OCI-LY3 (cell line): ENCODE results near the gene SPSB4.

Experiments used
- H2AFZ ChIP-seq: fragments of 200-600, 300-600 bp; shearing (Covaris generic); 2 replicates; pipeline ENCODE4 v1.6.0; 2014; ENCODE audit warnings: antibody characterized with exemption, low read depth, low read length
- H3K27ac ChIP-seq: fragments of 200-600, 300-600 bp; sonication (generic); 2 replicates; pipeline ENCODE4 v1.5.1; 2014; ENCODE audit warnings: mild to moderate bottlenecking, low read length, moderate library complexity, mixed read lengths
- H3K27me3 ChIP-seq: fragments of 200-600, 300-600 bp; sonication (generic); 2 replicates; pipeline ENCODE4 v1.6.1; 2014; ENCODE audit warnings: low read depth, low read length, mixed read lengths
- H3K36me3 ChIP-seq: fragments of 200-600, 300-600 bp; sonication (generic); replicated peaks from 2 replicates; pipeline ENCODE3; 2014; ENCODE audit warnings: low read depth, low read length, mixed read lengths
- H3K4me1 ChIP-seq: fragments of 300-600, 200-600 bp; sonication (generic); 2 replicates; pipeline ENCODE4 v1.6.1; 2014; ENCODE audit warnings: low read length, mixed read lengths
- H3K4me2 ChIP-seq: fragments of 200-600, 300-600 bp; sonication (generic); 2 replicates; pipeline ENCODE4 v1.6.1; 2014; ENCODE audit warnings: low read length, mixed read lengths
- H3K4me3 ChIP-seq: fragments of 300-600, 200-600 bp; sonication (generic); 2 replicates; pipeline ENCODE4 v1.5.1; 2014; ENCODE audit warnings: antibody characterized with exemption, mild to moderate bottlenecking, low read length, moderate library complexity
- H3K79me2 ChIP-seq: fragments of 300-600, 200-600 bp; shearing (Covaris generic); 2 replicates; pipeline ENCODE4 v1.6.1; 2014; ENCODE audit warnings: mild to moderate bottlenecking, low read length, mixed read lengths
- H3K9ac ChIP-seq: fragments of 300-600, 200-600 bp; shearing (Covaris generic); 2 replicates; pipeline ENCODE4 v1.6.0; 2014; ENCODE audit warnings: mild to moderate bottlenecking, low read length, moderate library complexity
- H3K9me3 ChIP-seq: fragments of 200-600, 300-600 bp; shearing (Covaris generic); 2 replicates; pipeline ENCODE4 v1.6.1; 2014; ENCODE audit warnings: low read length, mixed read lengths; ENCODE audit not compliant: insufficient read depth
- H4K20me1 ChIP-seq: fragments of 200-600, 300-600 bp; sonication (generic); 2 replicates; pipeline ENCODE4 v1.6.1; 2016; ENCODE audit warnings: low read length, mixed read lengths; ENCODE audit not compliant: insufficient read depth
- CTCF ChIP-seq: fragments of 200-600, 300-600 bp; sonication (generic); IDR thresholded peaks from 2 replicates; pipeline ENCODE4 v1.5.1; 2014; ENCODE audit warnings: antibody characterized with exemption, low read length, low read depth
- EZH2phosphoT487 ChIP-seq: fragments of 200-600 bp; shearing (Covaris generic); IDR thresholded peaks from 2 replicates; pipeline ENCODE4 v1.6.1; 2018; ENCODE audit warnings: antibody characterized with exemption, mixed run types, low read depth

Gene SPSB4

DNA sequence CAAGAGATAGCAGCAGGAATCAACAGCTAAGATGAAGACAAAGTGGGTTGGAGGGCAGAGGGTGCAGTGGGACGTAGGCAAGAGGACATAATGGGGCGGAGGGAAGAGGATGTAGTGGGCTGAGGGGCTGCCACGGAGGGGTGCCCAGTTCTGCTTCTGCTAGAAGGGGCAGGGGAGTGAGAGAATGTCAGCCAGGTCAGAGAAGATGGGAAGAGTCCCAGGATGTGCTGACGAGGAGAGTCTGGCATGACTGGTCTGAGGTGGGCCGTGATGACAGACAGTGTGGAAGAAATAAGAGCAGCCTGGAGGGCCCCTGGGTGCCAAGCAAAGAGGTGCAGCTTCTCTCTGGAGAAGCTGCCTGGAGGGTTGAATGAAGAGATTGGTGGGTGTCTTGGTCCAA, 4.0 kb downstream of the SPSB4 start:
- H2AFZ ChIP-seq, result no peak overlapping the region
- H3K36me3 ChIP-seq, result no peaks in the 10 kb centered on the region
- TF ChIP-seq CTCF (no peak), EZH2phosphoT487 (no peak)
- no peak overlapping the region for H3K4me3 ChIP-seq
- no peaks in the 10 kb centered on the region for H4K20me1 ChIP-seq
- no peaks in the 10 kb centered on the region for H3K27me3 ChIP-seq
- H3K9me3 ChIP-seq, result no peaks in the 10 kb centered on the region
- H3K9ac ChIP-seq, result no peak overlapping the region
- no peaks in the 10 kb centered on the region for H3K79me2 ChIP-seq
- no peaks in the 10 kb centered on the region for H3K4me1 ChIP-seq
- no peak overlapping the region for H3K4me2 ChIP-seq
- no peak overlapping the region for H3K27ac ChIP-seq

DNA sequence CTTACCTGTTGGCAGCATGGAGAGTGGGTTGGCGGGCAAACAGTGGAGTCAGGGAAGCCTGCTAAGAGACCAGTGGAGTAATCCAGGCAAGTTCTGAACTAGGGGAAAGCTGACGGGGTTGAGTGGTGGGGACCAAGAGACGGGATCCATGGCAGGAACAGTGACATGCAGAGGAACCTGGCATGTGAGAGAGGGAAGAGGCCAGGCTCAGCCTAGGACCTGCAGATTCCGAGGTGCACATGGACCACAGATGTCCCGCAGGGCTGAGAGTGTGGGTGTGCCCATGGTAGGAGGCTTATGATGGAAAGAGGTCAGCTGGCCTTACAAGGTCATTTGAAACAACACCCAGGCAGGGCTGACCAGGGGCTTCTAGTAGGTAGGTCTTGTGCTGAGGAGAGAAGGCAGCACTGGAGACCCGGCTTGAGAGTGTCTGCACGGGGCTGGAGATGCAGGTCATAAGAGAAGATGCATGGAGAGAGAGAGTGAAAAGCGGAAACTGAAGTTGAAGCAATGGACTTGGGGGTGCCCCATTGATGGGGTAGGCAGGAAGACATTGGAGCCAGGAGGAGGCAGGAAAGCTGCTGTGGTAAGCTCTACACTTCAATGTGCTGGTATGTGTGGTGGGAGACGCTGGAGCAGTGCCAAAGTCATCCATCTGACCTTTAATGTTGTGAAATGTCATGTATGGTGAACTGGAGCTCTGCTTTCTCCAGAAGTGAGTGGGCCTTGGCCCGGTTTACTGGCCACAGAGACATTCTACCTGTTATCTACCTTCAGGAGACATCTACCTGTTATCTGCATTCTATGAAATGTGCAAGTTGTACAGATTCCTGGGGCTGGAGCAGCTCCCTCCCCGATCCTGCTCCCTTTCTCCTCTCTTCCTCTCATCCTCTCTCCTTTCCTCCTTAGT, 4.6 kb downstream of the SPSB4 start:
- no peaks in the 10 kb centered on the region for H3K9me3 ChIP-seq
- TF ChIP-seq CTCF (no peak), EZH2phosphoT487 (no peak)
- no peaks in the 10 kb centered on the region for H4K20me1 ChIP-seq
- H3K36me3 ChIP-seq, result no peaks in the 10 kb centered on the region
- no peak overlapping the region for H3K27ac ChIP-seq
- H3K9ac ChIP-seq, result no peak overlapping the region
- no peaks in the 10 kb centered on the region for H3K79me2 ChIP-seq
- H2AFZ ChIP-seq, result no peak overlapping the region
- no peak overlapping the region for H3K4me3 ChIP-seq
- H3K4me1 ChIP-seq, result no peaks in the 10 kb centered on the region
- H3K4me2 ChIP-seq, result no peak overlapping the region
- no peaks in the 10 kb centered on the region for H3K27me3 ChIP-seq

GRCh38 chr3:141056751-141057171, 5.6 kb downstream of the SPSB4 start:
- no peak for TF ChIP-seq EZH2phosphoT487
- no peak for TF ChIP-seq CTCF
- no peak overlapping the region for H2AFZ ChIP-seq
- no peaks in the 10 kb centered on the region for H3K36me3 ChIP-seq
- no peak overlapping the region for H3K4me3 ChIP-seq
- no peaks in the 10 kb centered on the region for H3K4me1 ChIP-seq
- H3K79me2 ChIP-seq, result no peaks in the 10 kb centered on the region
- H3K9me3 ChIP-seq, result no peaks in the 10 kb centered on the region
- H3K27me3 ChIP-seq, result no peaks in the 10 kb centered on the region
- H3K27ac ChIP-seq, result no peak overlapping the region
- no peaks in the 10 kb centered on the region for H4K20me1 ChIP-seq
- H3K4me2 ChIP-seq, result no peak overlapping the region
- H3K9ac ChIP-seq, result no peak overlapping the region

- Histone ChIP-seq H3K4me1 (no peaks in the 10 kb centered on the region), H3K4me2 (no peak overlapping the region), H3K36me3 (no peaks in the 10 kb centered on the region), H4K20me1 (no peaks in the 10 kb centered on the region), H3K79me2 (no peaks in the 10 kb centered on the region), H2AFZ (no peak overlapping the region), H3K27ac (no peak overlapping the region), H3K9ac (no peak overlapping the region), H3K27me3 (no peaks in the 10 kb centered on the region), H3K4me3 (no peak overlapping the region), H3K9me3 (no peaks in the 10 kb centered on the region)
- TF ChIP-seq EZH2phosphoT487 (no peak), CTCF (no peak)
Measured at GRCh38 chr3:141057436-141057835, 6.3 kb downstream of the SPSB4 start.
